Testis (tissue), 2 donors: ENCODE measurements around the gene OR2A25.

Experiments
- CTCF ChIP-seq, 3 experiments: fragments of 450-650 bp in 2 of 3; fragments of 200-600 bp in 1 of 3; sonication (generic) in 1 of 3; IDR thresholded peaks; one replicate each; pipeline ENCODE4 v1.5.1; 2016 to 2019; ENCODE audit warnings: antibody characterized with exemption in 3 of 3, mild to moderate bottlenecking in 2 of 3, moderate library complexity in 1 of 3
- POLR2A ChIP-seq: fragments of 450-650 bp; IDR thresholded peaks from one replicate; pipeline ENCODE4 v1.6.1; 2017; ENCODE audit warnings: antibody characterized with exemption, mild to moderate bottlenecking, moderate library complexity

DNA sequence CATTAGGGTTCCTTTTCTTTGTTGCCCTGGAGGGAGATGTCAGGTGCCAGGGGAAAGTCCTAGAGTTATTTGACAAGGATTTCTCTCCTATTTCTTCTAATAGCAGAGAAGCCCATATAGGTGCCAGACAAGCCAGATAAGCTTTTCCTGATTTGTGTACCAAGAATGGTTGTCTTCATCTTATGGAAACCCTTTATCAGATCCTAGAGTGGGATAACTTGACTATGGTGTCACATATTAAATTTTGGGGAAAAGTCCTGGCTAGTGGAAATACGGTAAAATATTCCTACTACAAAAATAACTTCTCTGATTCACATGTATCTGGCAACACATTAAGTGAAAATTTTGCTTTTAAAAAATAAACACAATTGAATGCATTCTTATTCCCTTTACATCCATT is 17.6 kb downstream of the OR2A25 start:
- no peak for TF ChIP-seq CTCF (IDR thresholded peaks at IDR 0.05)
- TF ChIP-seq POLR2A, result no peak
